Activated CD4-positive, alpha-beta memory T cell treated with anti-CD3 and anti-CD28 coated beads for 36 hours (primary cell): ENCODE results near the gene TRNAU1AP. TPM values are rescaled to one million over a fixed set of nuclear protein-coding genes. Genes with fewer than 3 reads are reported as not detected.
"Not testable (repeated sequence)": the region's sequence is repeated elsewhere in the genome, so short reads cannot be mapped to it uniquely, and the experiment has no call there.

ENCODE experiments used
- CTCF ChIA-PET: fragments of 350-600 bp; sonication (Branson Sonifier 250); formaldehyde crosslinking; loops from one replicate; lab custom pipeline; 2021; ENCODE audit warnings: antibody characterized with exemption, inconsistent platforms; lab: Charles Lee
- POLR2A ChIA-PET: fragments of 350-600 bp; sonication (Branson Sonifier 250); formaldehyde crosslinking; loops from one replicate; lab custom pipeline; 2021; ENCODE audit warnings: antibody characterized with exemption; lab: Charles Lee
- DNase-seq: peaks from one replicate; pipeline ENCODE4 v3.0.0-alpha.2; 2020
- H3K27ac Mint-ChIP-seq: one replicate; pipeline ENCODE4 v1.8.0; 2021; ENCODE audit warnings: mixed read lengths
- H3K27me3 Mint-ChIP-seq: one replicate; pipeline ENCODE4 v1.8.0; 2021; ENCODE audit warnings: mixed read lengths
- H3K36me3 Mint-ChIP-seq: one replicate; pipeline ENCODE4 v1.8.0; 2021; ENCODE audit warnings: mixed read lengths
- H3K4me1 Mint-ChIP-seq: one replicate; pipeline ENCODE4 v1.8.0; 2021; ENCODE audit warnings: low read depth, mixed read lengths
- H3K4me3 Mint-ChIP-seq: one replicate; pipeline ENCODE4 v1.8.0; 2021; ENCODE audit warnings: mild to moderate bottlenecking, mixed read lengths
- H3K9me3 Mint-ChIP-seq: one replicate; pipeline ENCODE4 v1.8.0; 2021; ENCODE audit warnings: mixed read lengths
- intact Hi-C: fragments of 100-400 bp; cut with micrococcal nuclease; formaldehyde crosslinking; loops from one replicate; pipeline ENCODE4 v1.15.1; 2023
- total RNA-seq, 2 experiments: library from RNA; stranded (reverse); gene quantifications; one replicate each; pipeline ENCODE4 v1.2.3, GENCODE V29; 2021

Gene TRNAU1AP
- total RNA-seq, 2 experiments from 2014 or later: 57.3 to 59.6 TPM

- Mint-ChIP-seq H3K36me3 (peaks cover 13% of the 10 kb centered on the region), H3K27me3 (no peaks in the 10 kb centered on the region), H3K4me3 (no peak overlapping the region), H3K27ac (peak overlapping the region; percentile 96), H3K4me1 (peaks cover 17% of the 10 kb centered on the region), H3K9me3 (no peaks in the 10 kb centered on the region)
- POLR2A ChIA-PET: interaction anchor here (4.5 kb wide), 1 partner anchor 29 kb away, joined by 86 read pairs; no protein-coding TSS in a partner anchor
- CTCF ChIA-PET: interaction anchor here (0.7 to 3.3 kb wide), 3 partner anchors 34 to 193 kb away, joined by 4 to 14 read pairs (median 4); no protein-coding TSS in a partner anchor
- DNase-seq: no peak
- intact Hi-C loops: loop anchor here (10.0 kb wide), 1 partner anchor 93 kb away; the partner anchor contains the start of genes RNU11 and TAF12
Observed at GRCh38 chr1:28551381-28551780, 1.5 kb upstream of the TRNAU1AP start.

GRCh38 chr1:28560886-28561285 is 8.0 kb downstream of the TRNAU1AP start:
- CTCF ChIA-PET: no interaction called here
- Mint-ChIP-seq H3K36me3 (peaks cover 36% of the 10 kb centered on the region), H3K27me3 (no peaks in the 10 kb centered on the region), H3K4me1 (no peaks in the 10 kb centered on the region), H3K4me3 (no peak overlapping the region), H3K9me3 (no peaks in the 10 kb centered on the region), H3K27ac (no peak overlapping the region)
- intact Hi-C loops: no loop called here
- DNase-seq: no peak
- POLR2A ChIA-PET: no interaction called here

- Mint-ChIP-seq H3K27ac (no peak overlapping the region), H3K36me3 (peaks cover 44% of the 10 kb centered on the region), H3K4me3 (no peak overlapping the region), H3K4me1 (no peaks in the 10 kb centered on the region), H3K9me3 (no peaks in the 10 kb centered on the region), H3K27me3 (no peaks in the 10 kb centered on the region)
- ChIA-PET CTCF (no interaction called here), POLR2A (interaction anchor here (0.6 to 1.0 kb wide), 2 partner anchors 18 to 240 kb away, joined by 3 read pairs; no protein-coding TSS in a partner anchor)
- intact Hi-C loops: no loop called here
- DNase-seq: no peak
Observed at GRCh38 chr1:28564310-28564709, 11.4 kb downstream of the TRNAU1AP start.

- Mint-ChIP-seq H3K36me3 (peaks cover 40% of the 10 kb centered on the region), H3K4me1 (no peaks in the 10 kb centered on the region), H3K27me3 (no peaks in the 10 kb centered on the region), H3K27ac (no peak overlapping the region), H3K9me3 (no peaks in the 10 kb centered on the region), H3K4me3 (no peak overlapping the region)
- no peak for DNase-seq
- POLR2A ChIA-PET: interaction anchor here (0.6 to 1.0 kb wide), 3 partner anchors 17 to 386 kb away, joined by 3 read pairs; no protein-coding TSS in a partner anchor
- intact Hi-C loops: no loop called here
- CTCF ChIA-PET: no interaction called here
Observed at GRCh38 chr1:28565040-28565439, 12.2 kb downstream of the TRNAU1AP start.

GRCh38 chr1:28565726-28566125 is 12.8 kb downstream of the TRNAU1AP start:
- Mint-ChIP-seq H3K27me3 (no peaks in the 10 kb centered on the region), H3K4me3 (no peak overlapping the region), H3K27ac (no peak overlapping the region), H3K4me1 (no peaks in the 10 kb centered on the region), H3K9me3 (no peaks in the 10 kb centered on the region), H3K36me3 (peaks cover 35% of the 10 kb centered on the region)
- ChIA-PET CTCF (no interaction called here), POLR2A (interaction anchor here (0.6 kb wide), 1 partner anchor 180 kb away, joined by 3 read pairs; no protein-coding TSS in a partner anchor)
- intact Hi-C loops: no loop called here
- DNase-seq: no peak

GRCh38 chr1:28566931-28567330 is 14.0 kb downstream of the TRNAU1AP start:
- Mint-ChIP-seq H3K27ac (no peak overlapping the region), H3K9me3 (no peaks in the 10 kb centered on the region), H3K27me3 (no peaks in the 10 kb centered on the region), H3K4me3 (no peak overlapping the region), H3K4me1 (no peaks in the 10 kb centered on the region), H3K36me3 (peaks cover 33% of the 10 kb centered on the region)
- intact Hi-C loops: no loop called here
- no peak for DNase-seq
- POLR2A ChIA-PET: interaction anchor here (0.5 to 0.8 kb wide), 2 partner anchors 14 to 15 kb away, joined by 3 to 4 read pairs; partner anchors contain the start of gene TRNAU1AP
- CTCF ChIA-PET: no interaction called here

- H3K4me1 Mint-ChIP-seq: no peaks in the 10 kb centered on the region
- intact Hi-C loops: no loop called here
- H3K9me3 Mint-ChIP-seq: no peaks in the 10 kb centered on the region
- H3K27ac Mint-ChIP-seq: no peak overlapping the region
- peaks cover 22% of the 10 kb centered on the region for H3K36me3 Mint-ChIP-seq
- DNase-seq: no peak
- no peak overlapping the region for H3K4me3 Mint-ChIP-seq
- ChIA-PET POLR2A (interaction anchor here (0.7 to 3.3 kb wide), 3 partner anchors 8 to 18 kb away, joined by 3 to 9 read pairs (median 3); no protein-coding TSS in a partner anchor), CTCF (interaction anchor here (0.6 kb wide), 1 partner anchor 81 kb away, joined by 3 read pairs; no protein-coding TSS in a partner anchor)
- no peaks in the 10 kb centered on the region for H3K27me3 Mint-ChIP-seq
Observed at GRCh38 chr1:28571911-28572310, 19.0 kb downstream of the TRNAU1AP start.

GRCh38 chr1:28572891-28573290 is 20.0 kb downstream of the TRNAU1AP start:
- H3K4me3 Mint-ChIP-seq, intact Hi-C loops, DNase-seq, CTCF ChIA-PET, H3K9me3 Mint-ChIP-seq, H3K27me3 Mint-ChIP-seq, H3K27ac Mint-ChIP-seq, H3K4me1 Mint-ChIP-seq: not testable (repeated sequence)
- H3K36me3 Mint-ChIP-seq: peaks cover 25% of the 10 kb centered on the region
- POLR2A ChIA-PET: interaction anchor here (0.7 to 3.3 kb wide), 2 partner anchors 9 to 76 kb away, joined by 3 to 9 read pairs; no protein-coding TSS in a partner anchor

GRCh38 chr1:28573564-28573963 is 20.7 kb downstream of the TRNAU1AP start:
- no peaks in the 10 kb centered on the region for H3K9me3 Mint-ChIP-seq
- DNase-seq: no peak
- ChIA-PET POLR2A (interaction anchor here (0.7 to 1.0 kb wide), 2 partner anchors 10 to 75 kb away, joined by 3 read pairs; no protein-coding TSS in a partner anchor), CTCF (interaction anchor here (0.7 kb wide), 1 partner anchor 30 kb away, joined by 3 read pairs; no protein-coding TSS in a partner anchor)
- H3K4me3 Mint-ChIP-seq: no peak overlapping the region
- H3K4me1 Mint-ChIP-seq: peaks cover 6% of the 10 kb centered on the region
- no peak overlapping the region for H3K27ac Mint-ChIP-seq
- intact Hi-C loops: no loop called here
- H3K36me3 Mint-ChIP-seq: peaks cover 27% of the 10 kb centered on the region
- no peaks in the 10 kb centered on the region for H3K27me3 Mint-ChIP-seq

- Mint-ChIP-seq H3K27me3 (no peaks in the 10 kb centered on the region), H3K27ac (peak overlapping the region; percentile 89), H3K4me1 (peaks cover 25% of the 10 kb centered on the region), H3K4me3 (no peak overlapping the region), H3K9me3 (no peaks in the 10 kb centered on the region), H3K36me3 (peaks cover 44% of the 10 kb centered on the region)
- CTCF ChIA-PET: interaction anchor here (0.6 kb wide), 1 partner anchor 170 kb away, joined by 3 read pairs; no protein-coding TSS in a partner anchor
- DNase-seq: no peak
- intact Hi-C loops: no loop called here
- POLR2A ChIA-PET: interaction anchor here (0.7 to 8.0 kb wide), 6 partner anchors 10 to 71 kb away, joined by 3 to 180 read pairs (median 42); partner anchors contain the start of genes RCC1, RNU11, TAF12 and TRNAU1AP
Observed at GRCh38 chr1:28577052-28577678, 24.3 kb downstream of the TRNAU1AP start.

GRCh38 chr1:28577738-28578536 is 25.1 kb downstream of the TRNAU1AP start:
- ChIA-PET POLR2A (interaction anchor here (0.8 to 8.0 kb wide), 10 partner anchors 9 to 70 kb away, joined by 3 to 180 read pairs (median 12); partner anchors contain the start of genes RCC1, RNU11, TAF12 and TRNAU1AP), CTCF (interaction anchor here (0.5 to 4.2 kb wide), 4 partner anchors 8 to 169 kb away, joined by 3 to 25 read pairs (median 4); partner anchors contain the start of gene TRNAU1AP)
- DNase-seq: no peak
- Mint-ChIP-seq H3K27me3 (no peaks in the 10 kb centered on the region), H3K36me3 (peaks cover 44% of the 10 kb centered on the region), H3K4me3 (no peak overlapping the region), H3K27ac (peak overlapping the region; percentile 89), H3K9me3 (no peaks in the 10 kb centered on the region), H3K4me1 (peaks cover 27% of the 10 kb centered on the region)
- intact Hi-C loops: loop anchor here (1.0 kb wide), 1 partner anchor 60 kb away; no protein-coding TSS in a partner anchor
